Hindlimb muscle (tissue), 1 donor: ENCODE data around the gene HHLA2. TPM values are rescaled to one million over a fixed set of nuclear protein-coding genes. Genes with fewer than 3 reads are reported as not detected.
A peak's percentile ranks its signal among the peaks of the same experiment; 100 is the strongest.

Experiments used
- DNase-seq: peaks from one replicate; pipeline ENCODE4 v3.0.0-alpha.2; 2013
- polyA plus RNA-seq: library from polyadenylated mRNA; unstranded; fragments of 120-200 nt; gene quantifications from one replicate; pipeline ENCODE4 v1.2.1, GENCODE V29; 2013; ENCODE audit not compliant: insufficient read length

Gene HHLA2
- polyA plus RNA-seq, 1 donor, result not detected

DNA sequence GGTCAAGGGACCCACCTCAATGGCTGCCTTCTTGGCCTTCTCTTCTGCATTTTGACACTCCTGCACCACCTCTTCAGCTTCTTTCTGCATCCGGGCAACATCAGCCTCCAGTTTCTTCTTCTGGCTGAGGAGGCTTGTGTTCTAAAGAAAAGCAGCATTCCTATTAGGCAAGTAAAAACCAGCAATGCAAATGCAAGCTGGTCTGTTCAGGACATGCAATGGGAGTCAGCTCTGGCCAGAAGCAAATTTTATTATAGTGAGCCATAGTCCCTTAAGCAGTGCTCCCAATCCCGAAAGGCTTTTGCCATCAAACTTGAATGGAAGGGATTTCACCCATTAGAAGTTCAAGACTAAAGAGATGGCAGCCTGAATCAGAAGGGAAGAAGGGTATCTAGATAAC is 97.7 kb downstream of the HHLA2 start:
- DNase-seq, result no peak

DNA sequence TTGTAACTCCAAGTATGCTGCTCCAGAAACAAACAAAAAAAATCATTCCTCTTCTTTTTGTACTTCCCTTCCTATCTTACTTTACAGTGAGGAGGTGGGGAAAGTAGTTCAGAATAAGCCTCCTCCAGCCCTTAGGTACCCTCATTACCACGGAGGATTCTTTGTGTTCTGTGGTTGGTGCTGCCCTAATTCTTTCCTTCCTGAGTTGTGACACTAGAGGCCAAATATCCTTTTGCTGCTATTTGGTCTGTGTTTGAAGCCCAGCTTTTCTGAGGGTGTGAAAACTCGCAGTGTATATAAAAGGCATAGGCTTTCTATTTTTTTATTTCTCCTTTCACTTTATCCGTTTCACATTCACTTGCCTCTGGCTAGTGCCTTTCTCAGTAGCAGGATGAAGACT is 98.2 kb downstream of the HHLA2 start:
- DNase-seq, result no peak

- DNase-seq, result no peak
These were observed 100.0 kb downstream of the HHLA2 start for GRCh38 chr3:108396336-108396735.

GRCh38 chr3:108398510-108398909 is 102.2 kb downstream of the HHLA2 start:
- DNase-seq, result no peak

DNA sequence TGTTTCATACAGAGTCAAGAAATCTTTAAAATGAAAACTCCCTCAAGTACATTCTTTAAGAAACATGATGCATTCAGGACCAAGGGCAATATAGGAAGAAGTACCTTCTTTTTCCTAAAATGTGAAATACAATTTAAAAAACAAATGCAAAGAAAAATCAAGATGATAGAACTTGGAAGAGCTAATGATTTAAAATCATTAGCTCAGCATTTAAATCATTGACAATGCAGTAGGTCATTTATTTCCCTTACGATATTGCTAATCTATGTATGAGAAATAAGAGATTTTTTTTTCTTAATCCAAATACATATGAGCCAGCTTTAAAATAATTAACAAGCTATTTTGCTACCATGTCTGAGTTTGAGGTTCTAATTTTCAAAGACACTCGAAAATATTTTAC is 105.5 kb downstream of the HHLA2 start:
- no peak for DNase-seq

DNA sequence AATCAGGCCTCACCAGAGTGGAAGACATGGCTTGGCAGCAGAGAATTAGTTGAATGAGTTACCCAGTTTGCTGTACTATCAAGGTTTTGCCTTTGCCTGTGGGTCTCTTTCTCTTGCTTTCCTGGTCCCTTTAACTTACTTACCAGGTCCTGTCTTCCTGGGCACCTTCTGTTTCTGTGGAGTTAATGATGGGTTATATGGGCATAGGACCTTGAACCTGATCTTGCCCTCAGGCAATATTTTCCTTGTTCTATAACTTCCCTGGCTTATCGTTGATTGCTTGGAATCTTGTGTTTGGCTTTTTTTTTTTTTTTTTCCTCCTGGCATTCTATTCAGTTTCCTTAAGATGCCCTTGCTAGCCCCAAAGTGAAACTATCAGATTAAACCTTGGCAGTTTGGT is 106.8 kb downstream of the HHLA2 start:
- DNase-seq, result no peak

DNA sequence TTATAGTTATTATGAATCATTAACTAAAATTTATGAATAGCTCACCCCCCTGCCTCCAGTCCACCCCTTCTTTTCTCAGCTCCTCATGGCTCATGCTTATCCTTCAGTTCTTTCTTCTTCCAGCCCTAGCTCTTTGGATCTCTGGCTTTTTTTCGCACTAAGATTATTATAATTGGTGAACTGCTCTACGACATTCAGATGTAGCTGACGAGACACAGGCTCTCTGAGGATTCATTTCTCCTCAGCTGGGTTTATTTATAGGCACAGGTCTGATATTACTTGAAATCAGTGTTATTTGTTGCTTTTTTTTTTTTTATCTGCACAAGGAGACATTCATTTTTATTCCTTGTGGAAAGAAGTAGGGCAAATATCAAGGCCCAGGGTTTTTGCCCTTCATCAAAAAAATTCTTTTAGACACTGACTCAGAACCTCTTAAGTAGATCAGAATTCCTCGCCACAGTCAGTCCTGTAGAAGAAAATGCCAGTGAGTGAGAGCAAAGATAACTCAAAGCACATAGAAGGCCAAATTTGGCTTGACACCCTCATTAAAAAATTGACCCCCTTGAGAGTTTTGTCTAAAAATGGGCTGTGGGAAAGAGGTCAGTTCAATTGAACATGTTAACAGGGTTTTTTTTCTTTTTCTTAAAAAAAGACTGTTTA is 107.5 kb downstream of the HHLA2 start:
- no peak for DNase-seq

- no peak for DNase-seq
These were observed 108.0 kb downstream of the HHLA2 start for GRCh38 chr3:108404368-108404767.

GRCh38 chr3:108406063-108406660 is 109.8 kb downstream of the HHLA2 start:
- DNase-seq, result no peak

DNA sequence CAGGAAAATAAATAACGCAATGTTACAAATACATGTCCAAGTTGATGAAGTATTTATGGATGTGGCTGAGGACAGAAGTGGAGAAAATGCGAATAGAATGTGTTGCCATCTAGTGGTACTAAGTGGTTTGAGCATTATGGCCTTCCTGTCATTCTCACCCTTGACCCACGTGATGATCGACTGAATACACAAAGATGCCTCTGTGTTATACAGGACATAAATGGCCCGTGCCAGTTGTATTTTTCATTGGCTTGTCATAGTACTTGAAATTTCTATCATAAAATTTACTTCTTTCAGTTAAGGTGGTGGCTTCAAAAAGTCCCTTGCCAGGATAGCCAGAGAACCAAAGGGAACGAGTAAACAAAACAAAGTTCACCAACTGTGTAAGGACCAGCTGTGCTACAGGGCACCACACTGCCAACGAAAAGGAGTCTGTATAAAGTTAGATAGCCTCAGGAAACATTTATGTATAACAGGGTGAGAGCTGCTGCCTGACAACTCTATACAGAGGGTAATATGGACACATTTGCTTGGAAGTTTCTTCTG is 110.4 kb downstream of the HHLA2 start:
- DNase-seq, result peak; percentile 31

DNA sequence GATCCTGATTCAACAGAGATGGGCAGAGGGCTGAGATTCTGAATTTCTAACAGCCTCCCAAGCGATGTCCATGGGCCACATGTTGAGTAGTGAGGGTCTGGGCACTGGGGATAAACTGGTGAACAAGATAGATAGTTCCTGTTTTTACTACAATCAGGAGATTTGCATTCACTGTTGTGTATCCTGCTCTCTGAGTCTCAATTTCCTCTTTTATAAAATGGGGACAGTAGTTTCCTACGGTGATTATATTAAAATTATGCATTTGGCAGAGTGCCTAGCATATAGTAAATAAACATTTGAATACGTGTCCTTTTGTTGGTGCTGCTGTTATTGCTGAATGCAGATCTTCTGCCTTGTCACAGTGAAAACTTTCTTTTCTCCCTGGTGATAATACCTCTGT is 111.5 kb downstream of the HHLA2 start:
- DNase-seq, result no peak

- no peak for DNase-seq
These were observed 112.8 kb downstream of the HHLA2 start for GRCh38 chr3:108408883-108409799.

DNA sequence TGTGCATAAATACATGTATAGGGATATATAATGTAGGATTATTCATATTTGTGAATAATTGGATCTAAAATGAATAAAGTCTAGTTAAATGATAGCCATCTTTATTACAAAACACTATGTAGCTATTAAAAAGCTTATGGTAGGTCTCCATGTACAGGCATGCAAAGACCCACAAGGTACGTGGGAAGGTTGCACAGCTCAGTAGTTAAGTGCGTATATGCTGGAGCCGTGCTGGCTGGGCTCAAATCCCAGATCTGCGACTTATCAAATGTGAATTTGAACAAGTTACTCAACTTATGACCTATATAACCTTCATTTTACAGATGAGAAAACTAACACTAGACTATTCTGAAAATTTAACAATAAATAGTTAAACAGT is 113.4 kb downstream of the HHLA2 start:
- DNase-seq, result no peak

DNA sequence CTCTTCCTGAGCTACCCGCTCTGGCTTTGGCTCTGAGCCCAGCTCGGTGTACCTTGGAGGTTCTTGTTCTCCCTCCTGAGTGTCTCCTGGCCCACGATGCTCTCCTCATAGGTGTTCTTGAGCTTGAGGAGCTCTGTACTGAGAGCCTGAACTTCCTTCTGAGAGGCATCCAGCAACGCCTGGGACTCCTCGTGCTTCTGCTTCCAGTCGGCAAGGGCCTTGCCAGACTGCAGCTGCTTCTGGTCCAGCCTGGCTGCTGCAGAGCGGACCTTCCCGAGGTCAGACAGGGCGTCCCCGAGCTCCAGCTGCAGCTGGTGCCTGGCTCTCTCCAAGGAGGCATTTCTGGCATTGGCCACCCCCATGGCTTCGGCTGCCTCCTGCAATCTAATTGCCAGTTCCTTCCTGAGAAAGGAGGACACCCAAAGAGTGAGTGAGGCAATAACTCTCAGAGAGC is 114.2 kb downstream of the HHLA2 start:
- DNase-seq, result no peak

- no peak for DNase-seq
These were observed 115.9 kb downstream of the HHLA2 start for GRCh38 chr3:108412121-108412750.

DNA sequence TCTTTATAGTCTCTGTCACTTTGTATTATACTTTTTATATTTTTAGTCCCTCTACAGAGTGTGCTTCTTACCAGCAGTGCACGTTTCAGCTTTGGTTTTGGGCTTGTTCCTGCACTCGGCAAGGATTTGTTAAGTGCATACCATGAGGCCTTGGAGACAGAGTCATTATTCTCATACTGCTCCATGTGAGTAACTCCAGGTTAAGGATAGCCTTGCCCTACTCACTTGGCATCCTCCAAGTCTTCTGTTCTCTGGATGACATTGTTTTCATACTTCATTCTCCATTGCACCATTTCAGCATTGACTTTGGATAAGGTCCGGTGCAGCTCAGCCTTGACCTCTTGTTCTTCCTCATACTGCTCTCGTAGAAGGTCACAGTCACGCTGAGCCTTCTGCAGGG is 117.7 kb downstream of the HHLA2 start:
- no peak for DNase-seq

DNA sequence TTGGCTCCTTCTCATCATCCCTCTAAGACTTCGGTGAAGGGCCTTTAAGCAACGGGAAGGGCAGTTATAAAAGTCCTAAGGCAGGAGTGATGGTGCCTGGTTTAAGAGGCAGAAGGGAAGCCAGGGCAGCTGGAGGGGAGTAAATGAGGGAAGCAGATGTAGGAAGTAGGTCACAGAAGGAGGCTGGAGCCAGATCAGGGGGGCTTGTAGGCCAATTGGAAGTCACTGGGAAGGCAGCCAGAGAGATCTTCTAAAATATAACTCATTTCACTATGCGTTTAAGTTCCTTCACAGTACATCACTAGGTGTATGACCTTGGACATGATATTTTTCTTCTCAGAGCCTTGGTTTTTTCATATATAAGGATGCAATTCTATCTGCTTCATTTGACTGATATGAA is 119.3 kb downstream of the HHLA2 start:
- DNase-seq, result peak; percentile 72

DNA sequence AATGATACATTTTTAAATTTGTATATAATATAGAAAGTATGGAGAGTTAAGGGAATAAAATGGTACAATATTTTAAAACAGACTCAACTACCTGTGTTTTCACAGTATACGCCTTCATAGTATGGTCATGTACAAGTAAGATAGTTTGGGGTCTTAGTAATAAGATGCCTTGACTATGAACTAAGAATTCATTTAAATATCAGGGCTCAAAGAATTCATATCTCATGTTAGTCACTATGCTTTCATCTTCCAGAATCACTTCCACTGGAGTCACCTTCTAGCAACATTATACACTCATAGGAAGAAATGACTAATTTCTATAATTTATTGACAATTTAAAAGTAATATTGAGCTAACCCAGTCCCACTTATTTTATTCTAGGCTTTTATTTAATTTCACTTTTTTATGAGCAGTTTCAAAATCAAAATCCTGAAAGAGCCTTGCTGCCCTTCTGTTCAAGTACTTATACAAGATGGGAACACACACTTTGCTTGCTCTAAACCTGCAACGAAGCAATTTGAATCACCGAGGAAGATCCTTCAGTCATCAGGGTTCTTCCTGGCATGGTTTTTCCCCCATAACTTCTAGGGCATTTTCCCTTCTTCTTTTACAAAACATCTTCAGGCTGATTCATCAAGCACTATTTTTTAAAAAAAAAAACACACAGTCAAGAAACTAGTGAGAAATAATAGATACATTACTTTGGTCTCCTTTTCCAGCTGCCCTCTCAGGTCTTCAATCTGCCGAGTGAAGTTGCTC is 119.9 kb downstream of the HHLA2 start:
- DNase-seq, result no peak

GRCh38 chr3:108420926-108421325 is 124.6 kb downstream of the HHLA2 start:
- no peak for DNase-seq
